A673 (cell line): ENCODE data around the gene ANO2.

Experiments
- EZH2 ChIP-seq: fragments of 200-600 bp; sonication (generic); IDR thresholded peaks from 2 replicates; pipeline ENCODE4 v1.6.1; 2017; ENCODE audit warnings: borderline replicate concordance, low read depth, mild to moderate bottlenecking, mixed read lengths, antibody characterized with exemption, low read length; ENCODE audit not compliant: poor library complexity, severe bottlenecking
- TF ChIP-seq, protein P1 (sequence below): fragments of 300-800, 200-600 bp; sonication (generic); conservative IDR thresholded peaks from 2 replicates; pipeline ENCODE4 v1.5.1; 2017; ENCODE audit warnings: low read depth, mild to moderate bottlenecking, antibody characterized with exemption, low read length, moderate library complexity, mixed read lengths

- TF ChIP-seq, protein P1, sequence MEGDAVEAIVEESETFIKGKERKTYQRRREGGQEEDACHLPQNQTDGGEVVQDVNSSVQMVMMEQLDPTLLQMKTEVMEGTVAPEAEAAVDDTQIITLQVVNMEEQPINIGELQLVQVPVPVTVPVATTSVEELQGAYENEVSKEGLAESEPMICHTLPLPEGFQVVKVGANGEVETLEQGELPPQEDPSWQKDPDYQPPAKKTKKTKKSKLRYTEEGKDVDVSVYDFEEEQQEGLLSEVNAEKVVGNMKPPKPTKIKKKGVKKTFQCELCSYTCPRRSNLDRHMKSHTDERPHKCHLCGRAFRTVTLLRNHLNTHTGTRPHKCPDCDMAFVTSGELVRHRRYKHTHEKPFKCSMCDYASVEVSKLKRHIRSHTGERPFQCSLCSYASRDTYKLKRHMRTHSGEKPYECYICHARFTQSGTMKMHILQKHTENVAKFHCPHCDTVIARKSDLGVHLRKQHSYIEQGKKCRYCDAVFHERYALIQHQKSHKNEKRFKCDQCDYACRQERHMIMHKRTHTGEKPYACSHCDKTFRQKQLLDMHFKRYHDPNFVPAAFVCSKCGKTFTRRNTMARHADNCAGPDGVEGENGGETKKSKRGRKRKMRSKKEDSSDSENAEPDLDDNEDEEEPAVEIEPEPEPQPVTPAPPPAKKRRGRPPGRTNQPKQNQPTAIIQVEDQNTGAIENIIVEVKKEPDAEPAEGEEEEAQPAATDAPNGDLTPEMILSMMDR, result no peak
- TF ChIP-seq EZH2, result no peak
Measured at GRCh38 chr12:5798242-5799015, 146.6 kb downstream of the ANO2 start.
